Colonic mucosa (tissue), 4 donors: ENCODE measurements around the gene TRIM58. TPM values are rescaled to one million over a fixed set of nuclear protein-coding genes. Genes with fewer than 3 reads are reported as not detected.

Experiments
- DNase-seq: peaks from one replicate; pipeline ENCODE4 v3.0.0-alpha.2; 2020
- H3K27ac ChIP-seq: fragments of 200-600 bp; one replicate; pipeline ENCODE4 v1.8.0; 2021
- H3K27me3 ChIP-seq: fragments of 200-600 bp; one replicate; pipeline ENCODE4 v1.8.0; 2021
- H3K36me3 ChIP-seq: fragments of 200-600 bp; one replicate; pipeline ENCODE4 v1.8.0; 2021
- H3K4me1 ChIP-seq: fragments of 200-600 bp; one replicate; pipeline ENCODE4 v1.8.0; 2021; ENCODE audit warnings: mild to moderate bottlenecking
- H3K4me3 ChIP-seq: fragments of 200-600 bp; one replicate; pipeline ENCODE4 v1.8.0; 2021
- H3K9ac ChIP-seq, 2 donors: one replicate each; pipeline ENCODE4 v1.7.0; 2013; ENCODE audit warnings: control low read depth in 2 of 2, low read depth in 2 of 2, low read length in 2 of 2
- H3K9me3 ChIP-seq: fragments of 200-600 bp; one replicate; pipeline ENCODE4 v1.8.0; 2021
- CTCF ChIP-seq: fragments of 200-600 bp; IDR thresholded peaks from one replicate; pipeline ENCODE4 v1.8.0; 2022; ENCODE audit warnings: antibody characterized with exemption, mild to moderate bottlenecking
- intact Hi-C: fragments of 100-400 bp; cut with DNase I; formaldehyde crosslinking; loops from one replicate; pipeline ENCODE4 v1.14.1; 2022
- total RNA-seq, 2 donors: library from RNA; stranded (reverse); fragmentation: NEBNext Ultra II Directional in 1 of 2; extraction: Animal tissue kit (Norgen Biotek cat#: 25700) in 1 of 2; gene quantifications; one replicate each; pipeline ENCODE4 v1.2.1, GENCODE V29; 2021
- donor health status: healthy.
- donor health status: DM: no; HTN: no; CAD: no.
- donor health status: DM: no; HTN: no; CAD: no.

Gene TRIM58, protein sequence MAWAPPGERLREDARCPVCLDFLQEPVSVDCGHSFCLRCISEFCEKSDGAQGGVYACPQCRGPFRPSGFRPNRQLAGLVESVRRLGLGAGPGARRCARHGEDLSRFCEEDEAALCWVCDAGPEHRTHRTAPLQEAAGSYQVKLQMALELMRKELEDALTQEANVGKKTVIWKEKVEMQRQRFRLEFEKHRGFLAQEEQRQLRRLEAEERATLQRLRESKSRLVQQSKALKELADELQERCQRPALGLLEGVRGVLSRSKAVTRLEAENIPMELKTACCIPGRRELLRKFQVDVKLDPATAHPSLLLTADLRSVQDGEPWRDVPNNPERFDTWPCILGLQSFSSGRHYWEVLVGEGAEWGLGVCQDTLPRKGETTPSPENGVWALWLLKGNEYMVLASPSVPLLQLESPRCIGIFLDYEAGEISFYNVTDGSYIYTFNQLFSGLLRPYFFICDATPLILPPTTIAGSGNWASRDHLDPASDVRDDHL
- 1 to 10 TPM; 2.4 to 3.6 TPM for total RNA-seq

GRCh38 chr1:247857069-247857984, at the start of gene TRIM58:
TSS of gene TRIM58 (plus strand) at chr1:247857187. CDS start at chr1:247857247, 60 bp downstream.
- Histone ChIP-seq H3K9ac (peak within 1 kb of the TSS in 1 of 2 donors; percentile 24), H3K9me3 (no peaks in the 10 kb centered on the region), H3K27ac (peak within 1 kb of the TSS; percentile 40), H3K4me3 (peak within 1 kb of the TSS; percentile 59), H3K27me3 (peaks cover 5% of the 10 kb centered on the region), H3K4me1 (no peaks in the 10 kb centered on the region), H3K36me3 (no peaks in the 10 kb centered on the region)
- intact Hi-C loops: no loop called here
- peak; percentile 76 for DNase-seq
- no peak for TF ChIP-seq CTCF

DNA sequence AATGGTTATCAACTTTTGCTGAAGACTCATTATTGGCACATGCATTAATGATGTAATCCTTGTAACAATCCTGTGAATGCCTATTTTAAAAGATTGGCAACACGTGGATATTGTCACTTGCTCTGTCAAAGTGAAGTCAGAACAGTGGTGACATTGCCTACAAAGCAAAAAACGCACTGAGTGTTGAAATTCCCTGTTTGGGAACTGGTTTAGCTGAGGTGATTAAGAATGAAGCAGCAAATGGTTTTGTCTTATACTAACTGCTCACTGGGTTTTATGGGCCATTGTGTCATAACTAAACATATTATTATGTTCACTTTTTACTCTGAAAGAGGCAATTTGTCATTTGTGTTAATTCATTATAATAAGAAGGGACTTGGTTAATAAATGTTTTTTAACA, 44.4 kb upstream of the TRIM58 start:
- intact Hi-C loops: no loop called here
- TF ChIP-seq CTCF: no peak

GRCh38 chr1:247822060-247822459, 34.9 kb upstream of the TRIM58 start:
- H3K9ac ChIP-seq: no peak overlapping the region
- DNase-seq: no peak
- H3K27ac ChIP-seq: no peak overlapping the region
- H3K9me3 ChIP-seq: no peaks in the 10 kb centered on the region
- no peak for TF ChIP-seq CTCF
- no peaks in the 10 kb centered on the region for H3K27me3 ChIP-seq
- intact Hi-C loops: no loop called here
- H3K4me3 ChIP-seq: no peak overlapping the region
- no peaks in the 10 kb centered on the region for H3K4me1 ChIP-seq
- no peaks in the 10 kb centered on the region for H3K36me3 ChIP-seq

More for the DNA sequence above, 44.4 kb upstream of the TRIM58 start:
- Histone ChIP-seq H3K4me3 (no peak overlapping the region), H3K27ac (no peak overlapping the region), H3K36me3 (no peaks in the 10 kb centered on the region), H3K9me3 (no peaks in the 10 kb centered on the region), H3K27me3 (no peaks in the 10 kb centered on the region), H3K4me1 (no peaks in the 10 kb centered on the region), H3K9ac (no peak overlapping the region)
- no peak for DNase-seq

- H3K4me1 ChIP-seq: no peaks in the 10 kb centered on the region
- H3K27me3 ChIP-seq: no peaks in the 10 kb centered on the region
- no peaks in the 10 kb centered on the region for H3K9me3 ChIP-seq
- intact Hi-C loops: no loop called here
- H3K27ac ChIP-seq: no peak within 1 kb of the TSS
- H3K4me3 ChIP-seq: no peak within 1 kb of the TSS
- no peak within 1 kb of the TSS for H3K9ac ChIP-seq
- no peak for DNase-seq
- H3K36me3 ChIP-seq: no peaks in the 10 kb centered on the region
- TF ChIP-seq CTCF: no peak
Observed at GRCh38 chr1:247824023-247824422, 33.0 kb upstream of the TRIM58 start, which contains the start of gene OR14A16. TSS of gene OR14A16 (minus strand) at chr1:247824119. CDS start at chr1:247815729, 8,390 bp downstream.

DNA sequence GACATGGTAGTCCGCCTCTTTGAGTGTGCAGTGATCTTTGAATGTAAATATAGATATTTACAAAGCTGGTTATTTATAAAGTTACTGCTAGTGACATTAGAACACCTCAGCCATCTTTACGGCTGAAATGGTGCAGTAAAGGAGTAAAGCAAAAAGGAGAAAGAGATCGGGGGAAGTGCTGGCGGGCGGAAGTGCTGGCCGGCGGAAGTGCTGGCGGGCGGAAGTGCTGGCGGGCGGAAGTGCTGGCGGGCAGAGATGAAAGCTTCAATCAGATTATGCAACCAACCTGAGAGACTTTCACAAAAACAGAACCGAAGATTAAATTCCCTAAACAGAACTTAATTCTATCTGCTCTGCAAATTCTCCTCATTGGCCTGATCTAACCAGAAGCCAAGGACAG, 31.6 kb upstream of the TRIM58 start:
- no peak overlapping the region for H3K9ac ChIP-seq
- H3K36me3 ChIP-seq: no peaks in the 10 kb centered on the region
- no peaks in the 10 kb centered on the region for H3K4me1 ChIP-seq
- H3K27ac ChIP-seq: no peak overlapping the region
- H3K4me3 ChIP-seq: no peak overlapping the region
- intact Hi-C loops: no loop called here
- DNase-seq: no peak
- H3K9me3 ChIP-seq: no peaks in the 10 kb centered on the region
- no peaks in the 10 kb centered on the region for H3K27me3 ChIP-seq
- TF ChIP-seq CTCF: no peak
